ENCODE data around the gene UQCRFS1. TPM values are rescaled to one million over a fixed set of nuclear protein-coding genes. Genes with fewer than 3 reads are reported as not detected.

UQCRFS1 gene
- total RNA-seq, 1 experiment from 2014 or later = 44.4 TPM

DNA sequence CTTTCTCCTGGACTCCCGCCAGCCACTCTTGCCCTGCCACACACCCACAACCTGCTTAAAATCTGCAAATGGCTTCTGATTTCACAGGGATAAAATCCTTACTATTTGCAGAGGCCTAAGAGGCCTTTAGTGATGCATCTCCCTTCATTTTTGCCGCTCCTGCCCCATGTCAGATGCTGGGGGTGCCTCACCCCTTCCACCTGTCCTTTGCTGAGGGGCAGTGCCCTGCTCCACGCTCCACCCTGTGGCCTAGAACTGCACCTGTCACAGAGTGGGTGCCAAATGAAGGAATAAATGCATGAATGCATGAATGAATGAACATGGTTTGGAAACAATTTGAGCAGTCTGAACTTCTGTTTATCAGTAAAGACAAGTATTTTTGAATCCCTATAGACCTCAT is 34.1 kb upstream of the UQCRFS1 start:
- H3K27ac Mint-ChIP-seq (ENCODE audit: low read depth, unreplicated experiment) = no peak overlapping the region
- CTCF ChIA-PET = interaction anchor here (0.5 kb wide), 1 partner anchor 645 kb away, joined by 3 read pairs; no protein-coding TSS in a partner anchor
- H3K9me3 Mint-ChIP-seq (ENCODE audit: unreplicated experiment) = peaks cover 10% of the 10 kb centered on the region
- POLR2A ChIA-PET = no interaction called here
- no peaks in the 10 kb centered on the region for H3K36me3 Mint-ChIP-seq (ENCODE audit: insufficient read depth, unreplicated experiment)
- intact Hi-C loops (cut with micrococcal nuclease) = no loop called here
- no TSS peak for BruUV-seq (replicated peaks)
- DNase-seq (ENCODE audit: unreplicated experiment) = no peak
- H3K4me3 Mint-ChIP-seq (ENCODE audit: unreplicated experiment) = no peak overlapping the region
- TF ChIP-seq, protein P1, sequence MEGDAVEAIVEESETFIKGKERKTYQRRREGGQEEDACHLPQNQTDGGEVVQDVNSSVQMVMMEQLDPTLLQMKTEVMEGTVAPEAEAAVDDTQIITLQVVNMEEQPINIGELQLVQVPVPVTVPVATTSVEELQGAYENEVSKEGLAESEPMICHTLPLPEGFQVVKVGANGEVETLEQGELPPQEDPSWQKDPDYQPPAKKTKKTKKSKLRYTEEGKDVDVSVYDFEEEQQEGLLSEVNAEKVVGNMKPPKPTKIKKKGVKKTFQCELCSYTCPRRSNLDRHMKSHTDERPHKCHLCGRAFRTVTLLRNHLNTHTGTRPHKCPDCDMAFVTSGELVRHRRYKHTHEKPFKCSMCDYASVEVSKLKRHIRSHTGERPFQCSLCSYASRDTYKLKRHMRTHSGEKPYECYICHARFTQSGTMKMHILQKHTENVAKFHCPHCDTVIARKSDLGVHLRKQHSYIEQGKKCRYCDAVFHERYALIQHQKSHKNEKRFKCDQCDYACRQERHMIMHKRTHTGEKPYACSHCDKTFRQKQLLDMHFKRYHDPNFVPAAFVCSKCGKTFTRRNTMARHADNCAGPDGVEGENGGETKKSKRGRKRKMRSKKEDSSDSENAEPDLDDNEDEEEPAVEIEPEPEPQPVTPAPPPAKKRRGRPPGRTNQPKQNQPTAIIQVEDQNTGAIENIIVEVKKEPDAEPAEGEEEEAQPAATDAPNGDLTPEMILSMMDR (IDR thresholded peaks at IDR 0.05; ENCODE audit: unreplicated experiment) = no peak
- H3K27me3 Mint-ChIP-seq (ENCODE audit: insufficient read depth, unreplicated experiment) = no peaks in the 10 kb centered on the region
- H3K4me1 Mint-ChIP-seq (ENCODE audit: insufficient read depth, unreplicated experiment) = no peaks in the 10 kb centered on the region

DNA sequence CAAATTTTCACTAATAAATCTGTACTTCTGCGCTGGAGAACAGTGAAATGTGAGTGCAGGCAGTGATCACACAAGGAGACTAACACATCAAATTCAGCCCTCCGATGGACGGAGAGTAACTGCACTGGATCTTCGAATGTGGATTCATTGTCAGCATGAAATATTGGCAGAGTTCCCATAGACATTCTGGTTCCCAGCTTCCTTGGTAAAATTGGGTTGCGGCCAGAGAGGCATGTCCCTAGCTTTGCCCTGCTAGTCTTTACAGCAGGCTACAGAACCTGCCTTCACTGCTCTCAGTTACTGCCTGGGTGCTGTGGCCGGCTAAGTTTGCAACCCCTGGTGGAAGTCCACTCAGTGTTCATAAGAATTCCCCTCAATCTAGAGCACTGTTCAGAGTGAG is 32.3 kb upstream of the UQCRFS1 start:
- H3K4me1 Mint-ChIP-seq (ENCODE audit: insufficient read depth, unreplicated experiment) = no peaks in the 10 kb centered on the region
- H3K36me3 Mint-ChIP-seq (ENCODE audit: insufficient read depth, unreplicated experiment) = no peaks in the 10 kb centered on the region
- DNase-seq (ENCODE audit: unreplicated experiment) = no peak
- H3K27ac Mint-ChIP-seq (ENCODE audit: low read depth, unreplicated experiment) = no peak overlapping the region
- H3K27me3 Mint-ChIP-seq (ENCODE audit: insufficient read depth, unreplicated experiment) = no peaks in the 10 kb centered on the region
- TF ChIP-seq, protein P1 (IDR thresholded peaks at IDR 0.05; ENCODE audit: unreplicated experiment) = no peak
- POLR2A ChIA-PET = interaction anchor here (0.8 kb wide), 1 partner anchor 34 kb away, joined by 3 read pairs; no protein-coding TSS in a partner anchor
- peaks cover 17% of the 10 kb centered on the region for H3K9me3 Mint-ChIP-seq (ENCODE audit: unreplicated experiment)
- BruUV-seq (replicated peaks) = no TSS peak
- CTCF ChIA-PET = interaction anchor here (0.9 to 1.1 kb wide), 3 partner anchors 18 to 68 kb away, joined by 3 to 4 read pairs (median 3); no protein-coding TSS in a partner anchor
- intact Hi-C loops (cut with micrococcal nuclease) = no loop called here
- no peak overlapping the region for H3K4me3 Mint-ChIP-seq (ENCODE audit: unreplicated experiment)

DNA sequence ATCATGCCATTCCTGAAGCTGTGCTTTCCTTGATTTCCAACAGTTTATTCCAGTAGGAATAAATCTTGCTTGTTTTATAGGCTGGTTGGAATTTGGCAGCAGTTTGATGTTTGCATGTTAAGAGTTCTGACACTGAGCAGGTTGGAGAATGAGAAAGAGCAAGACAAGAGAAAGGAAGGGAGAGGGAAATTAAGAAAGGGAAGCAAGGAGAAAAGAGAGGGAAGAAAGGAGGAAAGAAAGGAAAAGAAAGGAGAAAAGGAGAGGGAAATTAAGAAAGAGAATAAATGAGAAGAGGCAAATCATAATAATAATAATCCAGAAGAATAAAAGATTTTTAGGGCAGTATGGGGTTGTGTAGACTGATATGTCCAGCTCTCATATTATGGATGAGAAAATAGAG is 28.4 kb upstream of the UQCRFS1 start:
- TF ChIP-seq, protein P1 (IDR thresholded peaks at IDR 0.05; ENCODE audit: unreplicated experiment) = no peak
- no TSS peak for BruUV-seq (replicated peaks)
- H3K4me3 Mint-ChIP-seq (ENCODE audit: unreplicated experiment) = no peak overlapping the region
- ChIA-PET POLR2A (no interaction called here), CTCF (interaction anchor here (1.9 kb wide), 1 partner anchor 22 kb away, joined by 6 read pairs; no protein-coding TSS in a partner anchor)
- no peaks in the 10 kb centered on the region for H3K36me3 Mint-ChIP-seq (ENCODE audit: insufficient read depth, unreplicated experiment)
- no peak overlapping the region for H3K27ac Mint-ChIP-seq (ENCODE audit: low read depth, unreplicated experiment)
- intact Hi-C loops (cut with micrococcal nuclease) = no loop called here
- H3K27me3 Mint-ChIP-seq (ENCODE audit: insufficient read depth, unreplicated experiment) = no peaks in the 10 kb centered on the region
- no peaks in the 10 kb centered on the region for H3K4me1 Mint-ChIP-seq (ENCODE audit: insufficient read depth, unreplicated experiment)
- no peak for DNase-seq (ENCODE audit: unreplicated experiment)
- H3K9me3 Mint-ChIP-seq (ENCODE audit: unreplicated experiment) = peaks cover 18% of the 10 kb centered on the region

DNA sequence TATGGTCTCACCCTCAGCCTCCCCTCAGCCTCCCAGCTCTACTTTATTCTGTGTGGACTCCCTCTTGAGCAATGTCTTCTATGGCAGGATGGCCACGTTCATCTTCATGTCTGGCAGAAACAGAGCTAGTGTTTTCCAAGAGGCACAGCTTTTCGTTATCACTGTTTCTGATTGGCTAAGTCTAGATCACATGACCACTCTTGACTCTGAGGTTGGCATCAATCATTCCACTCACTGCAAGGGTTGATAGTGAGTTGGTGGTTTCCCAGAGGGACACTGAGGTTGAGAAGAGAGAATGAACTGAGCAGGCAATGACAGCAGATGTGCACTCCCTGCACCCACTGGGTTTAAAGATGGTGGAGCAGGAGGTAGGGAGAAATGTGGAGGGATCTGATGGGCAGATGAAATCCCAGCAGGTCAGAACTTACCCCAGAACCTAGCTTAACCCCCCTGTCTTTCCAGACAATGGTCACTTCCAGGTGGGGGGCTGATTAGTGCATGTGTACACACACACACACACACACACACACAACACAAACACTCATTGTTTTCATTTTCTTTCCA is 26.3 kb upstream of the UQCRFS1 start:
- peaks cover 5% of the 10 kb centered on the region for H3K36me3 Mint-ChIP-seq (ENCODE audit: insufficient read depth, unreplicated experiment)
- ChIA-PET POLR2A (no interaction called here), CTCF (interaction anchor here (0.6 kb wide), 2 partner anchors 271 to 916 kb away, joined by 3 read pairs; no protein-coding TSS in a partner anchor)
- TF ChIP-seq, protein P1 (IDR thresholded peaks at IDR 0.05; ENCODE audit: unreplicated experiment) = no peak
- H3K9me3 Mint-ChIP-seq (ENCODE audit: unreplicated experiment) = peaks cover 34% of the 10 kb centered on the region
- no peak overlapping the region for H3K4me3 Mint-ChIP-seq (ENCODE audit: unreplicated experiment)
- intact Hi-C loops (cut with micrococcal nuclease) = no loop called here
- H3K4me1 Mint-ChIP-seq (ENCODE audit: insufficient read depth, unreplicated experiment) = no peaks in the 10 kb centered on the region
- no TSS peak for BruUV-seq (replicated peaks)
- no peak overlapping the region for H3K27ac Mint-ChIP-seq (ENCODE audit: low read depth, unreplicated experiment)
- DNase-seq (ENCODE audit: unreplicated experiment) = no peak
- no peaks in the 10 kb centered on the region for H3K27me3 Mint-ChIP-seq (ENCODE audit: insufficient read depth, unreplicated experiment)

All from MCF 10A (cell line).